A673 (cell line): ENCODE data around the gene TEAD1. TPM values are rescaled to one million over a fixed set of nuclear protein-coding genes. Genes with fewer than 3 reads are reported as not detected.

Experiments
- BruUV-seq: library from RNA; stranded (reverse); fragments of 400-500 nt; replicated peaks from 2 replicates; lab custom pipeline; 2021; lab: Mats Ljungman, UMichigan
- CTCF ChIA-PET: fragments of 300-600 bp; sonication (Branson Sonifier 250); formaldehyde crosslinking; loops from one replicate; lab custom pipeline; 2022; ENCODE audit warnings: antibody characterized with exemption; lab: Charles Lee
- POLR2A ChIA-PET: fragments of 300-600 bp; sonication (Branson Sonifier 250); formaldehyde crosslinking; loops from one replicate; lab custom pipeline; 2022; ENCODE audit warnings: antibody characterized with exemption; ENCODE audit not compliant: low non-redundant PET; lab: Charles Lee
- DNase-seq: peaks from one replicate; pipeline ENCODE4 v3.0.0-alpha.2; 2015; ENCODE audit warnings: low spot score
- H3K27ac ChIP-seq: fragments of 200-600 bp; sonication (generic); 2 replicates; pipeline ENCODE4 v1.5.1; 2016; ENCODE audit warnings: mixed run types, low read depth, mild to moderate bottlenecking, mixed read lengths, antibody characterized with exemption, low read length; ENCODE audit not compliant: poor library complexity, severe bottlenecking
- H3K27me3 ChIP-seq: fragments of 200-600 bp; sonication (generic); replicated peaks from 2 replicates; pipeline ENCODE4 v1.6.1; 2017; ENCODE audit warnings: mixed run types, low read depth, mild to moderate bottlenecking, mixed read lengths, antibody characterized with exemption, low read length; ENCODE audit not compliant: insufficient read depth, poor library complexity
- H3K36me3 ChIP-seq: fragments of 200-600 bp; sonication (generic); 2 replicates; pipeline ENCODE4 v1.6.1; 2016; ENCODE audit warnings: mixed run types, mild to moderate bottlenecking, mixed read lengths, antibody characterized with exemption, low read length; ENCODE audit not compliant: insufficient read depth, poor library complexity, severe bottlenecking
- H3K4me1 ChIP-seq: fragments of 200-600 bp; sonication (generic); 2 replicates; pipeline ENCODE4 v1.6.1; 2017; ENCODE audit warnings: mixed run types, mild to moderate bottlenecking, mixed read lengths, antibody characterized with exemption, low read length; ENCODE audit not compliant: insufficient read depth, poor library complexity, severe bottlenecking
- H3K4me3 ChIP-seq: fragments of 200-600 bp; sonication (generic); 2 replicates; pipeline ENCODE4 v1.5.1; 2016; ENCODE audit warnings: low read depth, mixed run types, mild to moderate bottlenecking, mixed read lengths, low read length; ENCODE audit not compliant: poor library complexity, severe bottlenecking
- H3K9me3 ChIP-seq: fragments of 200-600 bp; sonication (generic); 2 replicates; pipeline ENCODE4 v1.6.1; 2016; ENCODE audit warnings: mixed run types, low read depth, mild to moderate bottlenecking, mixed read lengths, antibody characterized with exemption, low read length; ENCODE audit not compliant: poor library complexity, severe bottlenecking
- CTCF ChIP-seq: fragments of 300-800, 200-600 bp; sonication (generic); conservative IDR thresholded peaks from 2 replicates; pipeline ENCODE4 v1.5.1; 2017; ENCODE audit warnings: low read depth, mild to moderate bottlenecking, antibody characterized with exemption, low read length, moderate library complexity, mixed read lengths
- EZH2 ChIP-seq: fragments of 200-600 bp; sonication (generic); IDR thresholded peaks from 2 replicates; pipeline ENCODE4 v1.6.1; 2017; ENCODE audit warnings: borderline replicate concordance, low read depth, mild to moderate bottlenecking, mixed read lengths, antibody characterized with exemption, low read length; ENCODE audit not compliant: poor library complexity, severe bottlenecking
- intact Hi-C: fragments of 100-400 bp; cut with micrococcal nuclease; formaldehyde crosslinking; loops from one replicate; pipeline ENCODE4 v1.10.0; 2022; ENCODE audit not compliant: unreplicated experiment
- total RNA-seq: library from RNA; stranded (reverse); gene quantifications from 2 replicates; pipeline ENCODE4 v1.2.3, GENCODE V29; 2021

Gene TEAD1
- total RNA-seq, 1 experiment from 2014 or later: 81.8 TPM

GRCh38 chr11:12731841-12732336 lies 57.7 kb downstream of the TEAD1 start:
- no peak overlapping the region for H3K27ac ChIP-seq
- no peak overlapping the region for H3K4me3 ChIP-seq
- no peak for TF ChIP-seq EZH2
- no peak for TF ChIP-seq CTCF
- H3K27me3 ChIP-seq: no peaks in the 10 kb centered on the region
- H3K9me3 ChIP-seq: no peaks in the 10 kb centered on the region
- no peaks in the 10 kb centered on the region for H3K36me3 ChIP-seq
- CTCF ChIA-PET: no interaction called here
- peaks cover 12% of the 10 kb centered on the region for H3K4me1 ChIP-seq
- DNase-seq: no peak
- intact Hi-C loops: no loop called here
- no TSS peak for BruUV-seq
- POLR2A ChIA-PET: no interaction called here

GRCh38 chr11:12733091-12733490 lies 58.9 kb downstream of the TEAD1 start:
- TF ChIP-seq CTCF: no peak
- H3K9me3 ChIP-seq: no peaks in the 10 kb centered on the region
- intact Hi-C loops: no loop called here
- H3K4me3 ChIP-seq: no peak overlapping the region
- no TSS peak for BruUV-seq
- no peak overlapping the region for H3K27ac ChIP-seq
- no peaks in the 10 kb centered on the region for H3K36me3 ChIP-seq
- no peak for DNase-seq
- ChIA-PET CTCF (no interaction called here), POLR2A (no interaction called here)
- H3K4me1 ChIP-seq: peaks cover 4% of the 10 kb centered on the region
- no peaks in the 10 kb centered on the region for H3K27me3 ChIP-seq

- CTCF ChIA-PET: no interaction called here
- Histone ChIP-seq H3K4me1 (peaks cover 4% of the 10 kb centered on the region), H3K36me3 (no peaks in the 10 kb centered on the region), H3K27me3 (no peaks in the 10 kb centered on the region), H3K4me3 (no peak overlapping the region), H3K9me3 (no peaks in the 10 kb centered on the region), H3K27ac (no peak overlapping the region)
- intact Hi-C loops: no loop called here
- TF ChIP-seq CTCF (no peak), EZH2 (no peak)
- POLR2A ChIA-PET: no interaction called here
- no peak for DNase-seq
- no TSS peak for BruUV-seq
Observed at GRCh38 chr11:12734625-12735024, 60.4 kb downstream of the TEAD1 start.
